HepG2 (cell line): ENCODE results near the gene PPDPF. TPM values are rescaled to one million over a fixed set of nuclear protein-coding genes. Genes with fewer than 3 reads are reported as not detected.
A peak's percentile ranks its signal among the peaks of the same experiment; 100 is the strongest.

Experiments used
- ATAC-seq: fragments of 200-7000 bp; cut with Tn5 transposase; 3 replicates; pipeline ENCODE4 v1.9.1; 2020; ENCODE audit warnings: mild to moderate bottlenecking, moderate library complexity
- BruUV-seq: library from RNA; stranded (reverse); fragments of 400-500 nt; replicated peaks from 2 replicates; lab custom pipeline; 2021; lab: Mats Ljungman, UMichigan
- CTCF ChIA-PET: fragments of 300-600 bp; formaldehyde crosslinking; extraction: SDS; loops from one replicate; lab custom pipeline; 2021; ENCODE audit warnings: low total read pairs, inconsistent platforms, low intra/inter-chr PET ratio; lab: Yijun Ruan, JAX
- POLR2A ChIA-PET: fragments of 350-600 bp; sonication (Branson Sonifier 250); formaldehyde crosslinking; loops from one replicate; lab custom pipeline; 2020; ENCODE audit warnings: antibody characterized with exemption, inconsistent platforms; lab: Yijun Ruan, JAX
- DNase-seq: peaks from one replicate; pipeline ENCODE4 v3.0.0-alpha.2; 2015; ENCODE audit warnings: low spot score
- FAIRE-seq: peaks from 3 replicates; lab custom pipeline; 2011; peaks lifted over from hg19 to GRCh38; lab: Jason Lieb, UNC
- H2AFZ ChIP-seq: one replicate; pipeline ENCODE4 v1.6.1; 2011; ENCODE audit warnings: low read length, inconsistent platforms
- H3K27ac ChIP-seq: fragments of 300-600 bp; 3 replicates; pipeline ENCODE4 v1.8.0; 2011; ENCODE audit warnings: mixed run types, mild to moderate bottlenecking, mixed read lengths, low read length, inconsistent platforms; ENCODE audit not compliant: insufficient read depth; ENCODE audit errors: extremely low read length
- H3K27me3 ChIP-seq, 2 experiments: fragments of 200-600 bp in 1 of 2; 2 replicates in 1 of 2; 3 replicates in 1 of 2; pipeline versions ENCODE4 v1.6.0 to v1.8.0; 2011; ENCODE audit warnings: low read length in 2 of 2, mild to moderate bottlenecking in 2 of 2, moderate library complexity in 2 of 2, inconsistent platforms in 1 of 2; ENCODE audit not compliant: insufficient read depth in 2 of 2, control insufficient read depth in 1 of 2
- H3K36me3 ChIP-seq, 2 experiments: fragments of 200-600 bp in 1 of 2; replicated peaks in 1 of 2; 2 replicates in 1 of 2; 3 replicates in 1 of 2; pipeline versions ENCODE4 v1.5.1 to v1.8.0; 2011; ENCODE audit warnings: low read length in 2 of 2, inconsistent platforms in 1 of 2; ENCODE audit not compliant: insufficient read depth in 2 of 2, control insufficient read depth in 1 of 2
- H3K4me1 ChIP-seq: 2 replicates; pipeline ENCODE4 v1.5.1; 2012; ENCODE audit warnings: low read length, inconsistent platforms; ENCODE audit not compliant: insufficient read depth
- H3K4me2 ChIP-seq: 2 replicates; pipeline ENCODE4 v1.6.0; 2011; ENCODE audit warnings: low read depth, low read length, inconsistent platforms
- H3K4me3 ChIP-seq, 3 experiments: fragments of 200-600 bp in 1 of 3; sonication (generic), shearing (Covaris generic) in 1 of 3; replicated peaks in 1 of 3; 2 replicates each; pipeline ENCODE4 v1.5.1; 2011 to 2016; ENCODE audit warnings: low read length in 3 of 3, inconsistent platforms in 2 of 3, low read depth in 2 of 3, mild to moderate bottlenecking in 2 of 3, control low read depth in 1 of 3, mixed read lengths in 1 of 3; ENCODE audit not compliant: insufficient read depth in 1 of 3
- H3K79me2 ChIP-seq: one replicate; pipeline ENCODE4 v1.6.1; 2011; ENCODE audit warnings: low read length, inconsistent platforms; ENCODE audit not compliant: insufficient read depth
- H3K9ac ChIP-seq: 2 replicates; pipeline ENCODE4 v1.6.0; 2011; ENCODE audit warnings: mild to moderate bottlenecking, low read depth, low read length, inconsistent platforms; ENCODE audit not compliant: insufficient read depth
- H3K9me3 ChIP-seq: 2 replicates; pipeline ENCODE4 v1.5.1; 2012; ENCODE audit warnings: mild to moderate bottlenecking, low read length
- H4K20me1 ChIP-seq: 2 replicates; pipeline ENCODE4 v1.6.0; 2011; ENCODE audit warnings: inconsistent platforms, mild to moderate bottlenecking, low read length, moderate library complexity; ENCODE audit not compliant: insufficient read depth
- ARNT2 ChIP-seq: sonication (generic); formaldehyde crosslinking; IDR thresholded peaks from 2 replicates; pipeline ENCODE4 v1.8.0; 2022; ENCODE audit warnings: mild to moderate bottlenecking, low read depth, missing genetic modification reagents, moderate library complexity
- CEBPB ChIP-seq: IDR thresholded peaks from 2 replicates; pipeline ENCODE4 v1.6.1; 2011; ENCODE audit warnings: low read depth, low read length, improper control_type of control experiment, borderline replicate concordance
- DMAP1 ChIP-seq: IDR thresholded peaks from 2 replicates; pipeline ENCODE4 v1.6.1; 2016
- GTF2F1 ChIP-seq: fragments of 150-350 bp; IDR thresholded peaks from 2 replicates; pipeline ENCODE4 v1.6.1; 2014; ENCODE audit warnings: low read length
- RARG ChIP-seq: sonication (generic); formaldehyde crosslinking; IDR thresholded peaks from 2 replicates; pipeline ENCODE4 v1.4.0; 2020; ENCODE audit warnings: low read depth, mild to moderate bottlenecking, missing genetic modification reagents
- REXO4 ChIP-seq: sonication (generic); formaldehyde crosslinking; IDR thresholded peaks from 2 replicates; pipeline ENCODE4 v1.8.0; 2022; ENCODE audit warnings: missing genetic modification reagents, mild to moderate bottlenecking, borderline replicate concordance
- SMAD1 ChIP-seq: sonication (generic); formaldehyde crosslinking; IDR thresholded peaks from 2 replicates; pipeline ENCODE4 v1.4.0; 2020; ENCODE audit warnings: missing genetic modification reagents, low read depth, mild to moderate bottlenecking, borderline replicate concordance
- SRF ChIP-seq: IDR thresholded peaks from 2 replicates; pipeline ENCODE4 v1.6.1; 2011; ENCODE audit warnings: mild to moderate bottlenecking, low read depth, low read length, moderate library complexity
- SSRP1 ChIP-seq: IDR thresholded peaks from 2 replicates; pipeline ENCODE4 v1.6.1; 2016; ENCODE audit warnings: control low read depth
- ZBTB33 ChIP-seq: sonication (generic); formaldehyde crosslinking; IDR thresholded peaks from 2 replicates; pipeline ENCODE4 v1.4.0; 2020; ENCODE audit warnings: missing genetic modification reagents
- ZBTB7A ChIP-seq: sonication (generic); formaldehyde crosslinking; IDR thresholded peaks from 2 replicates; pipeline ENCODE4 v1.8.0; 2022; ENCODE audit warnings: mild to moderate bottlenecking, missing genetic modification reagents
- ZNF225 ChIP-seq: sonication (generic); formaldehyde crosslinking; IDR thresholded peaks from 2 replicates; pipeline ENCODE4 v1.4.0; 2020; ENCODE audit warnings: mild to moderate bottlenecking, missing genetic modification reagents
- ZNF660 ChIP-seq: sonication (generic); formaldehyde crosslinking; IDR thresholded peaks from 2 replicates; pipeline ENCODE4 v1.5.1; 2020; ENCODE audit warnings: mild to moderate bottlenecking, low read depth, missing genetic modification reagents, borderline replicate concordance
- ZNF747 ChIP-seq: sonication (generic); formaldehyde crosslinking; IDR thresholded peaks from 2 replicates; pipeline ENCODE4 v1.8.1; 2023; ENCODE audit warnings: missing genetic modification reagents, mild to moderate bottlenecking, borderline replicate concordance
- ZNF768 ChIP-seq: sonication (generic); formaldehyde crosslinking; IDR thresholded peaks from 2 replicates; pipeline ENCODE4 v1.4.0; 2020; ENCODE audit warnings: missing genetic modification reagents
- WGBS: methylation state at CpG from one replicate; pipeline ENCODE4 v1.1.6; 2017; ENCODE audit warnings: low lambda C conversion rate; 5-methylcytosine and 5-hydroxymethylcytosine counted together
- in situ Hi-C: cut with HindIII; loops from 2 replicates; pipeline ENCODE4 v1.10.0; 2017; ENCODE audit warnings: low pct_unique_long_range_greater_than_20kb; ENCODE audit not compliant: extremely low pct_ligation_motif_present
- intact Hi-C: fragments of 100-400 bp; cut with micrococcal nuclease; formaldehyde crosslinking; loops from one replicate; pipeline ENCODE4 v1.10.0; 2022; ENCODE audit not compliant: unreplicated experiment
- polyA plus RNA-seq, 8 experiments: library from polyadenylated mRNA; depleted of rRNA in 3 of 8; stranded (reverse) in 7 of 8; unstranded in 1 of 8; fragments of >200 nt; fragmentation: Illumina TruSeq in 4 of 8; extraction: Trizol in 4 of 8; gene quantifications; 2 replicates each; pipeline versions ENCODE4 v1.2.1 to v1.2.3, GENCODE V29; 2011 to 2016; ENCODE audit warnings: low read depth in 4 of 8, missing spikeins in 1 of 8, mixed read lengths in 1 of 8; ENCODE audit not compliant: insufficient read depth in 1 of 8
- total RNA-seq, 5 experiments: library from RNA; depleted of rRNA; stranded (reverse); fragments of >200 nt; fragmentation: Illumina TruSeq; extraction: Trizol; gene quantifications; 2 replicates each; pipeline ENCODE4 v1.2.3, GENCODE V29; 2016; ENCODE audit warnings: low read depth in 1 of 5

Gene PPDPF
- total and polyA plus RNA-seq, 2 of the 13 experiments (the other 11 are each of a cell fraction or from before 2014, with no cell fraction given), result 1.8 to 7.0 TPM

GRCh38 chr20:63504642-63505041 lies 15.9 kb upstream of the PPDPF start:
- CTCF ChIA-PET, result no interaction called here
- Histone ChIP-seq H3K79me2 (no peaks in the 10 kb centered on the region), H3K27me3 (peaks cover 22 to 92% of the 10 kb centered on the region in 2 experiments; a peak in 4 of 5 replicates), H3K4me3 (no peak overlapping the region), H3K4me1 (no peaks in the 10 kb centered on the region), H3K36me3 (no peaks in the 10 kb centered on the region), H3K27ac (no peak overlapping the region), H3K4me2 (no peak overlapping the region), H3K9ac (no peak overlapping the region), H2AFZ (no peak overlapping the region)
- BruUV-seq, result no TSS peak
- ATAC-seq (no peak), DNase-seq (no peak)
- peak; percentile 35; the same call in 1 of the 2 replicates for TF ChIP-seq CEBPB
- no peak for TF ChIP-seq ZNF747
- TF ChIP-seq, all 625 proteins: peak for 1
- WGBS, result 40% methylated on average over 9 of the region's 9 CpGs
- intact Hi-C loops (no loop called here), in situ Hi-C loops (no loop called here)
- POLR2A ChIA-PET, result no interaction called here
- no peak for FAIRE-seq
- Histone ChIP-seq H3K9me3 (no peaks in the 10 kb centered on the region), H4K20me1 (no peaks in the 10 kb centered on the region; the same call in 1 of the 2 replicates)

GRCh38 chr20:63505281-63505680 lies 15.3 kb upstream of the PPDPF start:
- intact Hi-C loops (no loop called here), in situ Hi-C loops (no loop called here)
- ChIA-PET POLR2A (no interaction called here), CTCF (no interaction called here)
- no peak overlapping the region for H3K9ac ChIP-seq
- H3K36me3 ChIP-seq, result no peaks in the 10 kb centered on the region
- H3K27me3 ChIP-seq, result peaks cover 20 to 90% of the 10 kb centered on the region in 2 experiments; a peak in 4 of 5 replicates
- no peak for TF ChIP-seq SRF
- no peak for TF ChIP-seq ZBTB7A
- no peak for TF ChIP-seq ZNF660
- TF ChIP-seq ARNT2, result no peak
- TF ChIP-seq ZNF768 (CRISPR knock-in tag), result no peak
- no peak for TF ChIP-seq GTF2F1
- no peak for TF ChIP-seq SMAD1 (CRISPR knock-in tag)
- TF ChIP-seq DMAP1, result no peak
- TF ChIP-seq ZNF225 (CRISPR knock-in tag), result no peak
- TF ChIP-seq SSRP1 (CRISPR knock-in tag), result no peak
- no peak for TF ChIP-seq ZBTB33
- no peak for TF ChIP-seq RARG (CRISPR knock-in tag)
- no peak for TF ChIP-seq REXO4 (CRISPR knock-in tag)
- no peak overlapping the region for H3K4me3 ChIP-seq
- H3K9me3 ChIP-seq, result no peaks in the 10 kb centered on the region
- no TSS peak for BruUV-seq
- no peak overlapping the region for H3K4me2 ChIP-seq
- no peak overlapping the region for H3K27ac ChIP-seq
- no peaks in the 10 kb centered on the region for H3K4me1 ChIP-seq
- ATAC-seq (no peak), DNase-seq (no peak), FAIRE-seq (no peak)
- 29% methylated on average over 8 of the region's 8 CpGs for WGBS
- H3K79me2 ChIP-seq, result no peaks in the 10 kb centered on the region
- no peak overlapping the region for H2AFZ ChIP-seq
- H4K20me1 ChIP-seq, result no peaks in the 10 kb centered on the region; the same call in 1 of the 2 replicates
